Islet of Langerhans (tissue), 1 donor: ENCODE measurements around the gene SLC39A5.
"Not testable (repeated sequence)": the region's sequence is repeated elsewhere in the genome, so short reads cannot be mapped to it uniquely, and the experiment has no call there.

Experiments
- FAIRE-seq: peaks from one replicate; lab custom pipeline; 2011; peaks lifted over from hg19 to GRCh38; lab: Jason Lieb, UNC

Gene SLC39A5

DNA sequence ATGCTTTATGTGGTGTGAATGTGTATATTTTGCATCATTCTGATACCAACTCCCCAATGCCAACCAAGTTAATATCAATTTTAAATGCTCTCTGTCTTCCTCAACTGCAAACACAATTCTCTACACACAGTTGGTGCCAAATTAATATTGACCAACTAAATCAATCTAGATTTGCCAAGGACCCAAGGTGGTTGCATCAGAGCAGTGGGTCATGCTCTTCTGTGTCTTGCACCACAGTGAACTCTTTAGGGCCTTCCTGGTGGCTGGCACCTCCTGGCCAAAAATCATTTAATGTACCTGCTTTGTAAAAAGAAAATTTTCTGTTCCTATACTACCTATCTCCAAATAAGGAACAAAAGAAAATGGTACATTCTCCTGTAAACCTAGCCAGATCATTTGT is 51.0 kb downstream of the SLC39A5 start:
- no peak for FAIRE-seq

DNA sequence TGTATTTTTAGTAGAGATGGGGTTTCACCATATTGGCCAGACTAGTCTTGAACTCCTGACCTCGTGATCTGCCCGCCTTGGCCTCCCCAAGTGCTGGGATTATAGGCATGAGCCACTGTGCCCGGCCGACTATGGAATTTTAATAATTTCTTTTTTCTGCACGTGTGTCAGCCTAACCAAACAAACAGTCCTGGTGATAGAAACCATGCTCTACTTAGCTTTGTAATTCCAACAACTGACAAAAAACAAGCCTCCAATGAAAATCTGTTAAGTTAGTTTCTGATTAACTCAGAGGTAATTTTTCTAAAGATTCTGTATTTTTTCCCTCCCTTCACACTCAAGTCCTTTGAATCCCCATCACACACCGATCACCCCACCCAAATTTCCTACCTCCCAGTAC is 52.2 kb downstream of the SLC39A5 start:
- no peak for FAIRE-seq

DNA sequence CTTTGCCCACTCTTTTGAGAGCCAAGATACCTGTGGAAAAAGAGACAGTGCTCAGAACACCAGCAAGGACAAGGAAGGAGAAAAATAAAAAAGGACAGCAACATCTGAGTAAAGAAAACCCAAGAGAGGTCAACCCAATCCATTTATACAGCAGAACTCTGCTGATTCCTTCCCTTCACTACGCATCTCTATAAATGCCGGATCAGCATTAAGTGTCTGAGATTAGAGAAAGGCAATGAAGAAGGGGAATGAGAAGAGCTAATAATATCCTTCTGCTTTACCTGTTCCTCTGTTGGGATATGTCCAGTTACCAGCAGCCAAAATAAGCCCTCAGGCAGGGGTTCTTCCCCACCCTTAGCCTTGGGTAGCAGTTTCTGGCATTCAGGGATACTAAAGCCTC is 52.7 kb downstream of the SLC39A5 start:
- FAIRE-seq = no peak

DNA sequence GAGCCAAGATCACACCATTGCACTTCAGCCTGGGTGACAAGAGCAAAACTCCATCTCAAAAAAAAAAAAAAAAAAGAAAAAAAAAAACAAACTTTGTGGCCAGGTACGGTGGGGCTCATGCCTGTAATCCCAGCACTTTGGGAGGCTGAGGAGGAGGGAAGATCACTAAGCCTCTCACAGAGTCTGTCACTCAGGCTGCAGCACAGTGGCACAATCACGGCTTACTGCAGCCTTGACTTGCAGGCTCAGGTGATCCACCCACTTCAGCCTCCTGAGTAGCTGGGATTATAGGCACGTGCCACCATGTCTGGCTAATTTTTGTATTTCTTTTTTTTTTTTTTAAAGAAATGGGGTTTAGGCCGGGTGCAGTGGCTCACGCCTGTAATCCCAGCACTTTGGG is 54.4 kb downstream of the SLC39A5 start:
- FAIRE-seq = not testable (repeated sequence)

DNA sequence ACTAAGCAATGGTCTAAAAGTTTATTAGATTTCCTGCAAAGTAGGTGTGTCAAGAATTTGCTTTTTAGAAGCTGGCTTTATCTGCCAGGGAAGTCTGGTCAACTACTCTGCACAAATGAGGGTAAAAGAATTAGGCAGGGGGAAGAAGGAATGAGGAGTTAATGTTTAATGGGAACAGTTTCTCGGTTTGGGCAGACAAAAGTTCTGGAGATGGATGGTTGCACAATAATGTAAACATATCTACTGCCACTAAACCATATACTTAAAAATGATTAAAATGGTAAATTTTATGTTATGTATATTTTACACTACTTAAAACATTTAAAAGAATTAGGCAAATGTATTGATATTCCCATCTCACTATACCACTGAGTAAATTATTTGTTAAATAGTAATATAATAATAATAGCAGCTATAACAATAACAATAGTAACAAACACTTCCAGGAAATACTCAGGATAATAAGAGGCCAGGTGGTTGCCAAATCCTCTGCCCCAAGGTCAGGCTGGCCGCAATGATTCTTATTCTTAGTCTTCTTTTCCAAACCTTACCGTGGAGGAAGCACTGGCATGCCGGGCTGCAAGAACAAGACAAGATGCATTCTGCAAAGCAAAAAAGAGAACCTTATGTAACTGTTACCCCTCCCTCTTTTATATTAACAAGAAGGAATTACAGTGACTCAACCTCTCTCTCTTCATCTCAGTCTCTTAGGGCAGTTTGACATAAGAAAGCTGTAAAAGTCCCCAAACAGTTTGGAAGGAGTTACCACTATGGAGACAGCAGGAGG is 56.4 kb downstream of the SLC39A5 start:
- FAIRE-seq = no peak
